SHP77 treated with DMSO at 0.1 percent for 48 hours (cell line): Measurements from ENCODE around the gene PSG11.
"Not testable (repeated sequence)": the region's sequence is repeated elsewhere in the genome, so short reads cannot be mapped to it uniquely, and the experiment has no call there.

Source experiments
- DNase-seq: peaks from one replicate; lab custom pipeline; 2025; lab: John Stamatoyannopoulos, UW

PSG11 gene

GRCh38 chr19:43026369-43026768 lies at the start of gene PSG11:
Gene PSG11 (minus strand): TSS chr19:43026469. CDS start chr19:43026372, 97 bp downstream.
- DNase-seq = not testable (repeated sequence)

GRCh38 chr19:43062418-43062817 lies 36.1 kb upstream of the PSG11 start:
- not testable (repeated sequence) for DNase-seq

GRCh38 chr19:43061326-43061725 lies 35.1 kb upstream of the PSG11 start:
- not testable (repeated sequence) for DNase-seq

- not testable (repeated sequence) for DNase-seq
These were observed 34.0 kb upstream of the PSG11 start for GRCh38 chr19:43060254-43060653.

GRCh38 chr19:43059482-43059881 lies 33.2 kb upstream of the PSG11 start:
- DNase-seq = not testable (repeated sequence)

- not testable (repeated sequence) for DNase-seq
These were observed 32.2 kb upstream of the PSG11 start for GRCh38 chr19:43058440-43058839.

- not testable (repeated sequence) for DNase-seq
These were observed 21.7 kb upstream of the PSG11 start for GRCh38 chr19:43047966-43048365.

- DNase-seq = not testable (repeated sequence)
These were observed 20.3 kb upstream of the PSG11 start for GRCh38 chr19:43046578-43046977.

GRCh38 chr19:43043492-43044180 lies 17.4 kb upstream of the PSG11 start:
- DNase-seq = not testable (repeated sequence)

GRCh38 chr19:43031645-43032044 lies 5.4 kb upstream of the PSG11 start:
- DNase-seq = not testable (repeated sequence)

GRCh38 chr19:43028866-43029265 lies 2.6 kb upstream of the PSG11 start:
- DNase-seq = no peak

GRCh38 chr19:43027985-43028384 lies 1.7 kb upstream of the PSG11 start:
- not testable (repeated sequence) for DNase-seq

GRCh38 chr19:43027061-43027460 lies 792 bp upstream of the PSG11 start:
- not testable (repeated sequence) for DNase-seq

- not testable (repeated sequence) for DNase-seq
These were observed 4.2 kb downstream of the PSG11 start for GRCh38 chr19:43022098-43022497.

- not testable (repeated sequence) for DNase-seq
These were observed 4.6 kb downstream of the PSG11 start for GRCh38 chr19:43021629-43022028.

- not testable (repeated sequence) for DNase-seq
These were observed 6.7 kb downstream of the PSG11 start for GRCh38 chr19:43019588-43019987.

- DNase-seq = not testable (repeated sequence)
These were observed 20.4 kb downstream of the PSG11 start for GRCh38 chr19:43005841-43006240.

GRCh38 chr19:43004846-43005245 lies 21.4 kb downstream of the PSG11 start:
- not testable (repeated sequence) for DNase-seq

- DNase-seq = not testable (repeated sequence)
These were observed 22.6 kb downstream of the PSG11 start for GRCh38 chr19:43003634-43004033.

- DNase-seq = not testable (repeated sequence)
These were observed 23.3 kb downstream of the PSG11 start for GRCh38 chr19:43002948-43003347.

- not testable (repeated sequence) for DNase-seq
These were observed 30.1 kb downstream of the PSG11 start for GRCh38 chr19:42996161-42996560.

GRCh38 chr19:42992029-42992604 lies 34.2 kb downstream of the PSG11 start:
- DNase-seq = not testable (repeated sequence)

- DNase-seq = peak; percentile 20
These were observed 36.4 kb downstream of the PSG11 start for GRCh38 chr19:42989851-42990250.
